ENCODE results near the gene NOVA2. TPM values are rescaled to one million over a fixed set of nuclear protein-coding genes. Genes with fewer than 3 reads are reported as not detected.

The NOVA2 gene
- total RNA-seq, 4 donors from 2014 or later: 1.5 to 3.6 (median 2.6) TPM

GRCh38 chr19:45962021-45962420 lies 11.6 kb downstream of the NOVA2 start:
- WGBS, 2 donors: 83 to 86% methylated on average over 15 of the region's 15 CpGs
- TF ChIP-seq CTCF (IDR thresholded peaks at IDR 0.05) (no peak), POLR2A (IDR thresholded peaks at IDR 0.05) (no peak)
- H3K4me3 ChIP-seq (replicated peaks in 1 of 3): no peak overlapping the region
- H3K4me1 ChIP-seq: peaks cover 0 to 3% of the 10 kb centered on the region in 2 donors
- no peaks in the 10 kb centered on the region for H3K27me3 ChIP-seq
- intact Hi-C loops (cut with DNase I): no loop called here
- no peak overlapping the region for H3K27ac ChIP-seq
- H3K9me3 ChIP-seq: no peaks in the 10 kb centered on the region
- no peaks in the 10 kb centered on the region for H3K36me3 ChIP-seq
- no peak for DNase-seq

GRCh38 chr19:45960595-45961235 lies 12.9 kb downstream of the NOVA2 start:
- intact Hi-C loops (cut with DNase I): no loop called here
- Histone ChIP-seq H3K9me3 (no peaks in the 10 kb centered on the region), H3K4me1 (peaks cover 0 to 3% of the 10 kb centered on the region in 2 donors), H3K27ac (peak overlapping the region in 1 of 3 donors; percentile 23), H3K27me3 (no peaks in the 10 kb centered on the region), H3K36me3 (no peaks in the 10 kb centered on the region), H3K4me3 (replicated peaks in 1 of 3) (no peak overlapping the region)
- 18 to 21% methylated on average over 13 to 19 of the region's 19 CpGs for WGBS, 2 donors
- no peak for DNase-seq
- TF ChIP-seq POLR2A (IDR thresholded peaks at IDR 0.05): no peak
- no peak for TF ChIP-seq CTCF (IDR thresholded peaks at IDR 0.05)

- 62 to 67% methylated on average over 8 of the region's 8 CpGs for WGBS, 2 donors
- Histone ChIP-seq H3K27me3 (no peaks in the 10 kb centered on the region), H3K27ac (peak overlapping the region in 2 of 3 donors; percentile 36 to 50)
Measured at GRCh38 chr19:45959517-45960025, 14.1 kb downstream of the NOVA2 start.

GRCh38 chr19:45958769-45959516 lies 14.7 kb downstream of the NOVA2 start:
- Histone ChIP-seq H3K9me3 (no peaks in the 10 kb centered on the region), H3K27ac (peak overlapping the region in 2 of 3 donors; percentile 36 to 50), H3K36me3 (no peaks in the 10 kb centered on the region), H3K27me3 (no peaks in the 10 kb centered on the region), H3K4me1 (peaks cover 0 to 3% of the 10 kb centered on the region in 2 donors), H3K4me3 (replicated peaks in 1 of 3) (no peak overlapping the region)
- intact Hi-C loops (cut with DNase I): no loop called here
- 58 to 73% methylated on average over 12 of the region's 12 CpGs for WGBS, 2 donors
- TF ChIP-seq POLR2A (IDR thresholded peaks at IDR 0.05) (no peak), CTCF (IDR thresholded peaks at IDR 0.05) (no peak)
- no peak for DNase-seq

More at GRCh38 chr19:45959517-45960025, 14.1 kb downstream of the NOVA2 start:
- no peaks in the 10 kb centered on the region for H3K36me3 ChIP-seq
- no peak for DNase-seq
- TF ChIP-seq POLR2A (IDR thresholded peaks at IDR 0.05) (no peak), CTCF (IDR thresholded peaks at IDR 0.05) (no peak)
- no peak overlapping the region for H3K4me3 ChIP-seq (replicated peaks in 1 of 3)
- no peaks in the 10 kb centered on the region for H3K9me3 ChIP-seq
- intact Hi-C loops (cut with DNase I): no loop called here
- peaks cover 0 to 3% of the 10 kb centered on the region in 2 donors for H3K4me1 ChIP-seq

- intact Hi-C loops (cut with DNase I): no loop called here
- no peaks in the 10 kb centered on the region for H3K36me3 ChIP-seq
- H3K4me3 ChIP-seq (replicated peaks in 1 of 3): no peak overlapping the region
- H3K27ac ChIP-seq: no peak overlapping the region
- H3K9me3 ChIP-seq: no peaks in the 10 kb centered on the region
- TF ChIP-seq CTCF (IDR thresholded peaks at IDR 0.05): no peak
- no peak for TF ChIP-seq POLR2A (IDR thresholded peaks at IDR 0.05)
- peaks cover 0 to 3% of the 10 kb centered on the region in 2 donors for H3K4me1 ChIP-seq
- DNase-seq: no peak
- 90 to 91% methylated on average over 6 of the region's 6 CpGs for WGBS, 2 donors
- H3K27me3 ChIP-seq: no peaks in the 10 kb centered on the region
Measured at GRCh38 chr19:45958320-45958719, 15.3 kb downstream of the NOVA2 start.

All from thyroid gland (tissue), 4 donors.